ENCODE measurements around the gene CD4.
A peak's percentile ranks its signal among the peaks of the same experiment; 100 is the strongest.

The CD4 gene

GRCh38 chr12:6765048-6765633, 24.2 kb upstream of the CD4 start:
- no peak for TF ChIP-seq CTCF (IDR thresholded peaks at IDR 0.05; ENCODE audit: poor library complexity, severe bottlenecking)
- H3K27ac ChIP-seq (ENCODE audit: poor library complexity, severe bottlenecking) = peak overlapping the region; percentile 86
- H3K4me3 ChIP-seq (ENCODE audit: severe bottlenecking) = peak overlapping the region; percentile 95
- ATAC-seq (ENCODE audit: low read depth) = no peak
- H3K36me3 ChIP-seq (ENCODE audit: low read depth) = peaks cover 9% of the 10 kb centered on the region; the same call in 1 of the 2 replicates
- no peaks in the 10 kb centered on the region for H3K9me3 ChIP-seq (ENCODE audit: severe bottlenecking)
- peaks cover 22% of the 10 kb centered on the region for H3K4me1 ChIP-seq (ENCODE audit: insufficient read depth, poor library complexity, severe bottlenecking)
- DNase-seq (ENCODE audit: low spot score) = no peak
- H3K27me3 ChIP-seq (ENCODE audit: insufficient read depth, poor library complexity, severe bottlenecking) = no peaks in the 10 kb centered on the region

GRCh38 chr12:6765634-6766581, 23.4 kb upstream of the CD4 start, which contains the start of gene PTMS:
TSS of gene PTMS (plus strand) at chr12:6766363. CDS start at chr12:6766706, 343 bp downstream.
- no peaks in the 10 kb centered on the region for H3K9me3 ChIP-seq (ENCODE audit: severe bottlenecking)
- peaks cover 22% of the 10 kb centered on the region for H3K4me1 ChIP-seq (ENCODE audit: insufficient read depth, poor library complexity, severe bottlenecking)
- DNase-seq (ENCODE audit: low spot score) = peak; percentile 93
- peak within 1 kb of the TSS; percentile 95 for H3K4me3 ChIP-seq (ENCODE audit: severe bottlenecking)
- H3K27ac ChIP-seq (ENCODE audit: poor library complexity, severe bottlenecking) = peak within 1 kb of the TSS; percentile 86
- peak; percentile 57 for ATAC-seq (ENCODE audit: low read depth)
- TF ChIP-seq CTCF (IDR thresholded peaks at IDR 0.05; ENCODE audit: poor library complexity, severe bottlenecking) = no peak
- peaks cover 9% of the 10 kb centered on the region; the same call in 1 of the 2 replicates for H3K36me3 ChIP-seq (ENCODE audit: low read depth)
- no peaks in the 10 kb centered on the region for H3K27me3 ChIP-seq (ENCODE audit: insufficient read depth, poor library complexity, severe bottlenecking)

- Histone ChIP-seq H3K27me3 (ENCODE audit: insufficient read depth, poor library complexity, severe bottlenecking) (no peaks in the 10 kb centered on the region), H3K9me3 (ENCODE audit: severe bottlenecking) (no peaks in the 10 kb centered on the region), H3K27ac (ENCODE audit: poor library complexity, severe bottlenecking) (peak overlapping the region; percentile 86), H3K4me1 (ENCODE audit: insufficient read depth, poor library complexity, severe bottlenecking) (peaks cover 22% of the 10 kb centered on the region), H3K4me3 (ENCODE audit: severe bottlenecking) (peak overlapping the region; percentile 95), H3K36me3 (ENCODE audit: low read depth) (peaks cover 9% of the 10 kb centered on the region; the same call in 1 of the 2 replicates)
- DNase-seq (ENCODE audit: low spot score) = no peak
- TF ChIP-seq CTCF (IDR thresholded peaks at IDR 0.05; ENCODE audit: poor library complexity, severe bottlenecking) = peak; percentile 93
- peak; percentile 43 for ATAC-seq (ENCODE audit: low read depth)
Observed at GRCh38 chr12:6766651-6767349, 22.5 kb upstream of the CD4 start.

- H3K27me3 ChIP-seq (ENCODE audit: insufficient read depth, poor library complexity, severe bottlenecking) = no peaks in the 10 kb centered on the region
- ATAC-seq (ENCODE audit: low read depth) (no peak), DNase-seq (ENCODE audit: low spot score) (no peak)
- TF ChIP-seq CTCF (IDR thresholded peaks at IDR 0.05; ENCODE audit: poor library complexity, severe bottlenecking) = no peak
- peaks cover 9% of the 10 kb centered on the region; the same call in 1 of the 2 replicates for H3K36me3 ChIP-seq (ENCODE audit: low read depth)
- peak overlapping the region; percentile 95 for H3K4me3 ChIP-seq (ENCODE audit: severe bottlenecking)
- H3K4me1 ChIP-seq (ENCODE audit: insufficient read depth, poor library complexity, severe bottlenecking) = peaks cover 22% of the 10 kb centered on the region
- H3K27ac ChIP-seq (ENCODE audit: poor library complexity, severe bottlenecking) = peak overlapping the region; percentile 86
- H3K9me3 ChIP-seq (ENCODE audit: severe bottlenecking) = no peaks in the 10 kb centered on the region
Observed at GRCh38 chr12:6767353-6768319, 21.7 kb upstream of the CD4 start.
